ENCODE measurements around the gene DPCD. TPM values are rescaled to one million over a fixed set of nuclear protein-coding genes. Genes with fewer than 3 reads are reported as not detected.

Gene DPCD
- total and polyA plus RNA-seq, 10 of the 15 experiments (the other 5 are each of a cell fraction or from before 2014, with no cell fraction given): 9.7 to 50.9 (median 26.3) TPM

DNA sequence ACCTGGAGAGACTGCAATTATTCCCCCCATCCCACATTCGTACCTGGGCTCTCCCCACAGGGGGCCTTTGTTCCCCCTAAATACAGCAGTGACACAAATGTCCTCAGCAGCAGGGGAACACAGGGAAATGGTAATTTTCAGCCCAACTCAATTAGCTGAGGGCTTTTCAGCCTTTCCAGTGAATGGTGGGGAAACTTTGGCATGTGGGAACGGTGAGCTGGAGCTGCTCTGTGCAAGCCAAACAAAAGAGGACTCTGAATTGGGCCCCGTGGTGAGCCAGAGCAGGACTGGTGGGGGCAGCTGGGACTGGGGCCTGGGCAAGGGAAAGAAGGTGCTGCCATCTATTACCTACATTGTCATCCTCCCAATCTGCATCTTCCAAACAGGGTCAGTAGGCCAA lies 55.9 kb downstream of the DPCD start (continued):
- TF ChIP-seq, protein P1, sequence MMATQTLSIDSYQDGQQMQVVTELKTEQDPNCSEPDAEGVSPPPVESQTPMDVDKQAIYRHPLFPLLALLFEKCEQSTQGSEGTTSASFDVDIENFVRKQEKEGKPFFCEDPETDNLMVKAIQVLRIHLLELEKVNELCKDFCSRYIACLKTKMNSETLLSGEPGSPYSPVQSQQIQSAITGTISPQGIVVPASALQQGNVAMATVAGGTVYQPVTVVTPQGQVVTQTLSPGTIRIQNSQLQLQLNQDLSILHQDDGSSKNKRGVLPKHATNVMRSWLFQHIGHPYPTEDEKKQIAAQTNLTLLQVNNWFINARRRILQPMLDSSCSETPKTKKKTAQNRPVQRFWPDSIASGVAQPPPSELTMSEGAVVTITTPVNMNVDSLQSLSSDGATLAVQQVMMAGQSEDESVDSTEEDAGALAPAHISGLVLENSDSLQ (IDR thresholded peaks at IDR 0.05): no peak
- TF ChIP-seq FOXM1 (IDR thresholded peaks at IDR 0.05; ENCODE audit: low read depth, low read length) (no peak), BRCA1 (IDR thresholded peaks at IDR 0.05; ENCODE audit: low read depth, low read length) (no peak), SREBF1 (IDR thresholded peaks at IDR 0.05; ENCODE audit: low read length) (no peak), SREBF2 (IDR thresholded peaks at IDR 0.05; ENCODE audit: low read length) (no peak), ZNF207 (IDR thresholded peaks at IDR 0.05; ENCODE audit: borderline replicate concordance) (no peak)
- TF ChIP-seq, protein P2, sequence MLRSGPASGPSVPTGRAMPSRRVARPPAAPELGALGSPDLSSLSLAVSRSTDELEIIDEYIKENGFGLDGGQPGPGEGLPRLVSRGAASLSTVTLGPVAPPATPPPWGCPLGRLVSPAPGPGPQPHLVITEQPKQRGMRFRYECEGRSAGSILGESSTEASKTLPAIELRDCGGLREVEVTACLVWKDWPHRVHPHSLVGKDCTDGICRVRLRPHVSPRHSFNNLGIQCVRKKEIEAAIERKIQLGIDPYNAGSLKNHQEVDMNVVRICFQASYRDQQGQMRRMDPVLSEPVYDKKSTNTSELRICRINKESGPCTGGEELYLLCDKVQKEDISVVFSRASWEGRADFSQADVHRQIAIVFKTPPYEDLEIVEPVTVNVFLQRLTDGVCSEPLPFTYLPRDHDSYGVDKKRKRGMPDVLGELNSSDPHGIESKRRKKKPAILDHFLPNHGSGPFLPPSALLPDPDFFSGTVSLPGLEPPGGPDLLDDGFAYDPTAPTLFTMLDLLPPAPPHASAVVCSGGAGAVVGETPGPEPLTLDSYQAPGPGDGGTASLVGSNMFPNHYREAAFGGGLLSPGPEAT (IDR thresholded peaks at IDR 0.05; ENCODE audit: low read depth): no peak

DNA sequence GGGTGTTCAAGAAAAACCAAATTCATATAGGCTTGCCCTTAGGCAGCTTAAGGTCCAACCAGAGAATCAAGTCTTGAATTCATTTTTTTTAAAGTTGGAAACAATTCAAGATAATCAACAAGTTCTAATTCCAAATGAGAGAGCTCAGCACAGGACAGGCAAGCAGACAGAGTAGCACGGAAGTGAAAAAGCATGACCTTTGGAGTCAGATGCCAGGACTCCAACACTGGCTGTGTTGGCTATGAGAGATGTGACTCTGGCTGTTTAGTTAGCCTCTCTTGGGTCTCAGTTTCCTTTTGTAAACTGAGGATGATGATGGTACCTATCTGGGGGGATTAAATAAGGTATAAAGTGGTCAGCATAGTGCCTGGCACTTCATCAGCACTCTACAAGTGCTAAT lies 57.5 kb downstream of the DPCD start:
- WGBS (ENCODE audit: insufficient coverage, insufficient replicate concordance, low lambda C conversion rate, missing lambda C conversion rate): 100% methylated on average over 1 of the region's 1 CpG
- Histone ChIP-seq H3K4me1 (ENCODE audit: control insufficient read depth, insufficient read depth, low read length) (no peaks in the 10 kb centered on the region), H3K9me3 (replicated peaks; ENCODE audit: control insufficient read depth, insufficient read depth, low read length) (no peaks in the 10 kb centered on the region), H2AFZ (ENCODE audit: control insufficient read depth, low read depth, low read length) (no peak overlapping the region), H3K79me2 (ENCODE audit: control insufficient read depth, insufficient read depth, low read length) (no peaks in the 10 kb centered on the region), H3K27ac (ENCODE audit: control insufficient read depth, insufficient read depth) (no peak overlapping the region), H3K9ac (ENCODE audit: control insufficient read depth, insufficient read depth, low read length) (no peak overlapping the region), H3K4me3 (no peak overlapping the region), H3K27me3 (replicated peaks in 1 of 2; ENCODE audit: control insufficient read depth in 2 of 2, insufficient read depth in 2 of 2, low read length in 1 of 2) (no peaks in the 10 kb centered on the region), H4K20me1 (ENCODE audit: control insufficient read depth, insufficient read depth) (no peaks in the 10 kb centered on the region), H3K36me3 (ENCODE audit: control insufficient read depth in 2 of 2, insufficient read depth in 2 of 2, low read length in 1 of 2) (peaks cover 3 to 7% of the 10 kb centered on the region in 2 experiments; a peak in 3 of 4 replicates), H3K4me2 (ENCODE audit: control insufficient read depth, insufficient read depth) (no peak overlapping the region)
- FAIRE-seq: no peak
- BruUV-seq (replicated peaks): no TSS peak
- RAD21 ChIA-PET (ENCODE audit: unreplicated experiment): no interaction called here
- POLR2A ChIA-PET: no interaction called here
- no peak for DNase-seq (ENCODE audit: low read depth, low spot score)
- in situ Hi-C loops (cut with MboI): no loop called here
- CTCF ChIA-PET: interaction anchor here (0.6 kb wide), 1 partner anchor 48 kb away, joined by 5 read pairs; no protein-coding TSS in a partner anchor
- no peak for ATAC-seq
- TF ChIP-seq NBN (IDR thresholded peaks at IDR 0.05) (no peak), ZSCAN29 (IDR thresholded peaks at IDR 0.05) (no peak), TCF7 (IDR thresholded peaks at IDR 0.05; ENCODE audit: borderline replicate concordance) (no peak), ATF7 (IDR thresholded peaks at IDR 0.05; ENCODE audit: low read depth) (no peak), NFXL1 (IDR thresholded peaks at IDR 0.05; ENCODE audit: borderline replicate concordance) (no peak), BMI1 (IDR thresholded peaks at IDR 0.05; ENCODE audit: borderline replicate concordance) (no peak), POLR2A (IDR thresholded peaks at IDR 0.05; ENCODE audit: low read depth, low read length) (no peak), SMARCA5 (IDR thresholded peaks at IDR 0.05) (no peak), NFYA (IDR thresholded peaks at IDR 0.05; ENCODE audit: borderline replicate concordance, low read depth, low read length) (no peak)
- intact Hi-C loops (cut with micrococcal nuclease; ENCODE audit: unreplicated experiment): no loop called here
- SMC1A ChIA-PET (ENCODE audit: uncharacterized antibody, unreplicated experiment): no interaction called here

Measured in GM12878 (cell line).